Kidney (tissue), 14 donors: Measurements from ENCODE around the gene PPFIBP2. TPM values are rescaled to one million over a fixed set of nuclear protein-coding genes. Genes with fewer than 3 reads are reported as not detected.

Experiments used
- DNase-seq, 5 donors: peaks; one replicate each; pipeline ENCODE4 v3.0.0-alpha.2; 2013 to 2020
- FAIRE-seq: peaks from 2 replicates; lab custom pipeline; 2012; peaks lifted over from hg19 to GRCh38; lab: Jason Lieb, UNC
- H3K27ac ChIP-seq, 2 donors: one replicate each; pipeline ENCODE4 v1.7.0; 2013; ENCODE audit warnings: low read depth in 2 of 2, low read length in 2 of 2, inconsistent platforms in 1 of 2
- H3K27me3 ChIP-seq: one replicate; pipeline ENCODE4 v1.7.1; 2013; ENCODE audit warnings: low read length, inconsistent platforms; ENCODE audit not compliant: control insufficient read depth, insufficient read depth
- H3K36me3 ChIP-seq, 3 donors: one replicate each; pipeline versions ENCODE4 v1.7.0 to v1.7.1; 2013; ENCODE audit warnings: low read length in 3 of 3, control low read depth in 1 of 3, inconsistent platforms in 1 of 3; ENCODE audit not compliant: insufficient read depth in 3 of 3, control insufficient read depth in 2 of 3
- H3K4me1 ChIP-seq, 3 donors: one replicate each; pipeline versions ENCODE4 v1.7.0 to v1.7.1; 2013; ENCODE audit warnings: low read length in 3 of 3, inconsistent platforms in 1 of 3, low read depth in 1 of 3; ENCODE audit not compliant: control insufficient read depth in 2 of 3, insufficient read depth in 2 of 3
- H3K4me3 ChIP-seq, 3 donors: one replicate each; pipeline versions ENCODE4 v1.7.0 to v1.8.1; 2013; ENCODE audit warnings: low read length in 3 of 3, control low read depth in 1 of 3, inconsistent platforms in 1 of 3
- H3K9ac ChIP-seq, 3 donors: one replicate each; pipeline versions ENCODE4 v1.7.0 to v1.7.1; 2013; ENCODE audit warnings: low read length in 3 of 3, control low read depth in 1 of 3, inconsistent platforms in 1 of 3
- H3K9me3 ChIP-seq, 3 donors: one replicate each; pipeline versions ENCODE4 v1.7.0 to v1.7.1; 2013; ENCODE audit warnings: low read length in 3 of 3, control low read depth in 1 of 3, inconsistent platforms in 1 of 3; ENCODE audit not compliant: control insufficient read depth in 2 of 3, insufficient read depth in 1 of 3
- CTCF ChIP-seq: IDR thresholded peaks from 3 replicates; pipeline ENCODE4 v1.5.1; 2012; ENCODE audit warnings: mild to moderate bottlenecking, moderate library complexity, borderline replicate concordance; ENCODE audit not compliant: insufficient read depth; ENCODE audit errors: extremely low read depth
- intact Hi-C: fragments of 100-400 bp; cut with DNase I; formaldehyde crosslinking; loops from one replicate; pipeline ENCODE4 v1.11.1; 2022
- polyA plus RNA-seq: library from polyadenylated mRNA; stranded (reverse); fragments of 350-450 nt; fragmentation: Illumina TruSeq; extraction: RNeasy Lipid Tissue Mini Kit (QIAGEN cat#74804); gene quantifications from one replicate; pipeline ENCODE4 v1.2.3, GENCODE V29; 2014; ENCODE audit warnings: low read depth, low replicate concordance; ENCODE audit not compliant: insufficient read depth
- total RNA-seq: library from RNA; stranded (reverse); fragmentation: NEBNext Ultra II Directional; extraction: Animal tissue kit (Norgen Biotek cat#: 25700); gene quantifications from one replicate; pipeline ENCODE4 v1.2.1, GENCODE V29; 2021
- donor health status: control.
- donor health status: control.
- donor health status: control.
- donor health status: control.
- donor health status: control.
- donor health status: DM: yes; HTN: yes; CAD: no.
- donor health status: Normal renal cell carcinoma (clear cell type).

PPFIBP2 gene
- total and polyA plus RNA-seq, 2 donors from 2014 or later, result 31.6 to 44.4 TPM

GRCh38 chr11:7609521-7609920, 95.7 kb downstream of the PPFIBP2 start:
- Histone ChIP-seq H3K27ac (no peak overlapping the region), H3K4me3 (no peak overlapping the region), H3K9me3 (no peaks in the 10 kb centered on the region), H3K4me1 (peaks cover 6 to 19% (median 7%) of the 10 kb centered on the region in 3 donors), H3K9ac (no peak overlapping the region), H3K36me3 (peaks cover 0 to 5% (median 4%) of the 10 kb centered on the region in 3 donors), H3K27me3 (no peaks in the 10 kb centered on the region)
- no peak for DNase-seq
- no peak for TF ChIP-seq CTCF
- intact Hi-C loops, result no loop called here
- no peak for FAIRE-seq

DNA sequence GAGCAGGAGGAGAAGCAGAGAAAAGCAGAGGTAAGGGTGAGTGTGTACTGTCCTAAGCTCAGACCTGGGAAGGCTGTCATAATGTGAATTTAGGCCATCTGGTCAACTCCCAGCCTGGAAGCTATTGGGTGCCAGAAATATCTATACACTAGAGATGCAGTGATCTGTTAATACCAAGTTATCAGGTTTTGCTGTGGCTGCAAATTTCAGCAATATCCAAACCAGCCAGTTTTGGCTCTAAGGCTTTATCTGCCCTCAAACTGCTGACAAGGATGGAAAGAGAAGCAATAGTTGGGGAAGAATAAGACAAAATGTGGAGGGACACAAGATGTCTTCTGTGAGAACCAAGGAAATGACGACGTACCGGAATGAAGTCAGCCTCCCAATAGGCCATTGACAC, 96.6 kb downstream of the PPFIBP2 start:
- Histone ChIP-seq H3K27ac (no peak overlapping the region), H3K9ac (no peak overlapping the region), H3K9me3 (no peaks in the 10 kb centered on the region), H3K4me1 (peaks cover 0 to 11% (median 0%) of the 10 kb centered on the region in 3 donors), H3K36me3 (peaks cover 0 to 5% (median 5%) of the 10 kb centered on the region in 3 donors), H3K4me3 (no peak overlapping the region), H3K27me3 (no peaks in the 10 kb centered on the region)
- TF ChIP-seq CTCF, result no peak
- intact Hi-C loops, result no loop called here
- no peak for FAIRE-seq
- DNase-seq, result no peak

GRCh38 chr11:7611411-7611810, 97.6 kb downstream of the PPFIBP2 start:
- H3K27ac ChIP-seq, result no peak overlapping the region
- intact Hi-C loops, result no loop called here
- H3K4me3 ChIP-seq, result no peak overlapping the region
- no peak overlapping the region for H3K9ac ChIP-seq
- H3K4me1 ChIP-seq, result peaks cover 0 to 8% (median 0%) of the 10 kb centered on the region in 3 donors
- FAIRE-seq (no peak), DNase-seq (no peak)
- peaks cover 0 to 7% (median 5%) of the 10 kb centered on the region in 3 donors for H3K36me3 ChIP-seq
- no peaks in the 10 kb centered on the region for H3K27me3 ChIP-seq
- no peaks in the 10 kb centered on the region for H3K9me3 ChIP-seq
- TF ChIP-seq CTCF, result no peak

GRCh38 chr11:7612056-7612660, 98.4 kb downstream of the PPFIBP2 start:
- H3K27ac ChIP-seq, result no peak overlapping the region
- no peak for FAIRE-seq

More at GRCh38 chr11:7612056-7612660, 98.4 kb downstream of the PPFIBP2 start:
- DNase-seq, result no peak
- intact Hi-C loops, result no loop called here
- Histone ChIP-seq H3K27me3 (no peaks in the 10 kb centered on the region), H3K36me3 (peaks cover 0 to 7% (median 5%) of the 10 kb centered on the region in 3 donors), H3K4me3 (no peak overlapping the region), H3K9me3 (no peaks in the 10 kb centered on the region), H3K4me1 (peaks cover 0 to 8% (median 0%) of the 10 kb centered on the region in 3 donors), H3K9ac (no peak overlapping the region)
- no peak for TF ChIP-seq CTCF
